Psoas muscle (tissue), 8 donors: ENCODE measurements around the gene PLB1. TPM values are rescaled to one million over a fixed set of nuclear protein-coding genes. Genes with fewer than 3 reads are reported as not detected.
A peak's percentile ranks its signal among the peaks of the same experiment; 100 is the strongest.

Experiments used
- ATAC-seq, 4 donors: fragments of 200-7000 bp; cut with Tn5 transposase; one replicate each; pipeline ENCODE4 v1.9.1; 2020; ENCODE audit warnings: moderate library complexity in 3 of 4, mild to moderate bottlenecking in 2 of 4
- DNase-seq, 2 donors: peaks; one replicate each; pipeline ENCODE4 v3.0.0-alpha.2; 2020
- H3K27ac ChIP-seq: fragments of 200-600 bp; one replicate; pipeline ENCODE4 v1.8.0; 2022
- H3K27me3 ChIP-seq, 3 donors: fragments of 200-600 bp in 1 of 3; one replicate each; pipeline versions ENCODE4 v1.6.1 to v1.8.0; 2013 to 2022; ENCODE audit warnings: low read length in 2 of 3, mild to moderate bottlenecking in 2 of 3, moderate library complexity in 1 of 3; ENCODE audit not compliant: insufficient read depth in 3 of 3
- H3K36me3 ChIP-seq, 2 donors: fragments of 200-600 bp in 1 of 2; one replicate each; pipeline versions ENCODE4 v1.6.1 to v1.8.0; 2013 to 2022; ENCODE audit warnings: low read depth in 1 of 2, mild to moderate bottlenecking in 1 of 2, moderate library complexity in 1 of 2; ENCODE audit not compliant: insufficient read depth in 1 of 2
- H3K4me1 ChIP-seq: fragments of 200-600 bp; one replicate; pipeline ENCODE4 v1.8.0; 2022
- H3K4me3 ChIP-seq: fragments of 200-600 bp; one replicate; pipeline ENCODE4 v1.8.0; 2022; ENCODE audit warnings: mild to moderate bottlenecking
- H3K9me3 ChIP-seq: fragments of 200-600 bp; one replicate; pipeline ENCODE4 v1.8.0; 2022
- WGBS, 3 donors: extraction: QIAGEN DNeasy Blood & Tissue Kit; methylation state at CpG; one replicate each; pipeline versions ENCODE4 v1.1.6 to v1.1.7; 2013; 5-methylcytosine and 5-hydroxymethylcytosine counted together
- intact Hi-C, 2 donors: fragments of 100-400 bp; cut with DNase I; formaldehyde crosslinking; loops; one replicate each; pipeline versions ENCODE4 v1.11.0 to v1.14.2; 2022
- polyA plus RNA-seq, 3 donors: library from polyadenylated mRNA; stranded (reverse); fragments of 200-250 nt; gene quantifications; one replicate each; pipeline ENCODE4 v1.2.3, GENCODE V29; 2013
- total RNA-seq, 4 donors: library from RNA; stranded (reverse); fragmentation: NEBNext Ultra II Directional in 2 of 4; extraction: Animal tissue kit (Norgen Biotek cat#: 25700) in 2 of 4; gene quantifications; one replicate each; pipeline versions ENCODE4 v1.2.1 to v1.2.4, GENCODE V29; 2021 to 2023
- TF ChIP-seq, protein P1 (sequence below): fragments of 200-600 bp; IDR thresholded peaks from one replicate; pipeline ENCODE4 v1.8.0; 2022; ENCODE audit warnings: antibody characterized with exemption
- donor health status: healthy with polysubstance abuse.
- donor health status: DM: no; HTN: no; CAD: no; lungs with moderate emphysema.
- donor health status: Bipolar disorder and iron deficiency.
- donor health status: healthy.
- donor health status: DM: yes; HTN: yes; CAD: no.
- donor health status: DM: no; HTN: no; CAD: no.
- donor health status: DM: no; HTN: no; CAD: no.
- donor health status: DM: yes; HTN: yes; CAD: no.

Gene PLB1
- total and polyA plus RNA-seq, 7 donors: 0.63 to 4.9 (median 1.7) TPM

DNA sequence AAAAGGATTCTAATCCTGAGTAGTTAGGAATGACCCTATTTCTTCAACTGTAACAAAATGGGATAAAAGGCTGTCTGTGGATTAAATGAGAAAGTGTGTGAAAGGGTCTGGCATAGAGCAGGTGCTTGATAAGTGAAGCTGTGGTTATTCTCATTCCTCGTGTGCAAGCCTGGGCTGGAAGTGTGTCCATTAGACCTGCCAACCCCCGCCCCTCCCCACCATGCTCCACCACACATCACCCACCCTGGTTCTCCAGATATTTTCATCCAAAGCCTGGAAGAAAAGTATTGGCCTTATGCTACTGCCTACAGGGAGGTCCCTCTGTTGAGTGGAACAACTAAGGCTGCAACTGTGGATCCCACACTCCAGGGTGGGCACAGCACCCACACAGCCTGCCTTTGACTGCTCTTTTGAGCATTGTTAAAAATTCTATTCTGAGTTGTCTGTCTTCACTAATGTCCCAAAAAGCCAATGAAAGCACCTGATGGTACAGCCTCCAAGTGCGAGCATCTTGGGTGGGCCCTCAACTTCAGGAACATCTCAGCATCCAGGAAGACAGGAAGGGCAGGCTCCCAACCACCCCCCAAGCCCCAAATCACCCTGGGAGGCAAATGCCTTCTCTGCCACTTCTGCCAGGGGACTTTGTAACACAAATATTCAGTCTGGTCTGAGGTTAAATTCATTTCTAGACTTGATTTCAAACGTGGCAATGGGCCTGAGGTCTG, 153.0 kb downstream of the PLB1 start:
- 68 to 80% (median 72%) methylated on average over 4 of the region's 4 CpGs for WGBS, 3 donors
- H3K4me1 ChIP-seq: peaks cover 2% of the 10 kb centered on the region
- no peaks in the 10 kb centered on the region for H3K36me3 ChIP-seq
- no peaks in the 10 kb centered on the region for H3K27me3 ChIP-seq
- no peaks in the 10 kb centered on the region for H3K9me3 ChIP-seq
- no peak overlapping the region for H3K27ac ChIP-seq
- H3K4me3 ChIP-seq: no peak overlapping the region
- ATAC-seq (no peak), DNase-seq (no peak)
- TF ChIP-seq, protein P1, sequence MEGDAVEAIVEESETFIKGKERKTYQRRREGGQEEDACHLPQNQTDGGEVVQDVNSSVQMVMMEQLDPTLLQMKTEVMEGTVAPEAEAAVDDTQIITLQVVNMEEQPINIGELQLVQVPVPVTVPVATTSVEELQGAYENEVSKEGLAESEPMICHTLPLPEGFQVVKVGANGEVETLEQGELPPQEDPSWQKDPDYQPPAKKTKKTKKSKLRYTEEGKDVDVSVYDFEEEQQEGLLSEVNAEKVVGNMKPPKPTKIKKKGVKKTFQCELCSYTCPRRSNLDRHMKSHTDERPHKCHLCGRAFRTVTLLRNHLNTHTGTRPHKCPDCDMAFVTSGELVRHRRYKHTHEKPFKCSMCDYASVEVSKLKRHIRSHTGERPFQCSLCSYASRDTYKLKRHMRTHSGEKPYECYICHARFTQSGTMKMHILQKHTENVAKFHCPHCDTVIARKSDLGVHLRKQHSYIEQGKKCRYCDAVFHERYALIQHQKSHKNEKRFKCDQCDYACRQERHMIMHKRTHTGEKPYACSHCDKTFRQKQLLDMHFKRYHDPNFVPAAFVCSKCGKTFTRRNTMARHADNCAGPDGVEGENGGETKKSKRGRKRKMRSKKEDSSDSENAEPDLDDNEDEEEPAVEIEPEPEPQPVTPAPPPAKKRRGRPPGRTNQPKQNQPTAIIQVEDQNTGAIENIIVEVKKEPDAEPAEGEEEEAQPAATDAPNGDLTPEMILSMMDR: no peak
- intact Hi-C loops: no loop called here

DNA sequence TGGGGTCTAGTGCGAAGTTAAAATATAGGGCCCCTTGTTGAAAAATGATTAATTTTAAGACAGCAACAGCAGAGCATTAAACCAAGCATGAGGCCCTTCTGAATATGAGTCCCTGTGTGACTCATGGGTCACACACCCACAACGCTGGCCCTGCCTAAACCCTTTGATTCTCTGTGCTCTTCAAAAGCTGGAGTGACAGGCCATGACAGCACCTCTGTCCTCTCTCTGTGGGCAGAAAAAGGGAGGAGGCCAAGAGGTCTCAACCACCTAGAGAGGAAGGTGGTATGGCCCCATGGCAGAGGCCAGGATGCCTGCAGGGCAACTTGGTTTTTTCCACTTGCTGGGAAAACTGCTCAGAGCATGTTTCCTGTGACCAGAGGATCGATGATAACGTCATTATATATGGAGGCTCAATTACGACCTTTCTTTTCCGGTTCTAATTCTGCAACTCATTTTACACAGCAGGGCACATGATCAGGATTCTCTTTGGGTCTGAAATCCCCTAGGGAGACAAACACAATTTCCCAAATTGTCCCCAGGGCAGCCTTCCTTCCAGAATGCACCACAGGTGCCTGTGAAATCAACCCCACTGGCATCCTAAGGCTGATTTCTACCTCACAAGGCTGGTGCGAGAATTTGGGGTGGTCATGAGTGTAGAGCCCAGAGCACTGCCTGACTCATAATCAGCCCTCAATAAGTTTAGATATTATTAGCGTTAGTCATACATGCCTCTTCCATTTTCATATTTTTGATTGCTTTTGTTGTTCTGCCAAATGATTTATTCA, 153.8 kb downstream of the PLB1 start:
- Histone ChIP-seq H3K36me3 (no peaks in the 10 kb centered on the region), H3K27ac (no peak overlapping the region), H3K9me3 (no peaks in the 10 kb centered on the region), H3K27me3 (no peaks in the 10 kb centered on the region), H3K4me1 (peaks cover 10% of the 10 kb centered on the region), H3K4me3 (no peak overlapping the region)
- ATAC-seq (peak; percentile 42 to 64 (median 50)), DNase-seq (no peak)
- 74 to 81% (median 75%) methylated on average over 8 of the region's 8 CpGs for WGBS, 3 donors
- TF ChIP-seq, protein P1: no peak
- intact Hi-C loops: no loop called here

DNA sequence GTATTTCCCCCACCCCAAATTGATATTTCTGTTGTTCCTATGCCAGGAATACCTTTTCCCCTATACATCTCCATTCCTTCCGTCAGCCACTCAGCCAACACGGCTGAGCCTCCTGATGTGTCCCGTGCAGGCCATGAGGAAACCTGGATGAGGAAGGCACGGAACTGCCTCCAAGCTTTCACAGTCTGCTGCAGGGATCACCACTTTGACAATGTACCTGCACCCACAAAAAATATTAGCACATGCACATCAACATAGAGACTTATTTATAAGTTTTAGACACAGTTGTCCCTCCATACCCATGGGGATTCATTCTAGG, 154.4 kb downstream of the PLB1 start:
- TF ChIP-seq, protein P1: no peak
- Histone ChIP-seq H3K4me1 (peaks cover 16% of the 10 kb centered on the region), H3K27ac (no peak overlapping the region), H3K27me3 (no peaks in the 10 kb centered on the region), H3K4me3 (no peak overlapping the region), H3K9me3 (no peaks in the 10 kb centered on the region), H3K36me3 (no peaks in the 10 kb centered on the region)
- 65 to 93% (median 81%) methylated on average over 4 of the region's 4 CpGs for WGBS, 3 donors
- ATAC-seq (no peak), DNase-seq (no peak)
- intact Hi-C loops: no loop called here

DNA sequence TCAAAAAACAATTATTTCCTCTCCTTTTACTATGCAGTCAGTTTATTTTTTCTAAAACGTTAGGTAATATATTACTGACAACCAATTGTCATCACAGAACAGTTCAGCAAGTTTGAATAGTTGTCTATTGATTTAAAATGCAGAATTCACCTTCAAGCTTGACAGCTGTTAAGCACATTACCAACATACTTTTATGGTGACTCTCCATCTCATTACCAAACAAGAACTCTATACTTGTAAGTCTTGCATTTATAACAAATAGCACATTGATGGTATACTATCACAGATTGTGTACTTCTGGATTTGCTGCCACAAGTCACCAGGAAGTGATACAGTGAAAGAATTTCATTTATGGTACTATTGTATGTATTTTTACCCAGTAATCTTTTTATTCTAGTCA, 156.4 kb downstream of the PLB1 start:
- Histone ChIP-seq H3K27ac (no peak overlapping the region), H3K4me3 (no peak overlapping the region), H3K4me1 (peaks cover 18% of the 10 kb centered on the region), H3K9me3 (no peaks in the 10 kb centered on the region), H3K36me3 (no peaks in the 10 kb centered on the region), H3K27me3 (no peaks in the 10 kb centered on the region)
- WGBS, 3 donors: 25 to 47% (median 31%) methylated on average over 1 of the region's 1 CpG
- TF ChIP-seq, protein P1: no peak
- intact Hi-C loops: no loop called here
- ATAC-seq: no peak
- no peak for DNase-seq
